Measurements from ENCODE around the gene FAT1.

GRCh38 chr4:186621959-186622553 lies 101.6 kb downstream of the FAT1 start:
- TF ChIP-seq POLR2A (IDR thresholded peaks at IDR 0.05) (no peak), POLR2AphosphoS5 (IDR thresholded peaks at IDR 0.05) (no peak), CTCF (IDR thresholded peaks at IDR 0.05) (no peak), EP300 (IDR thresholded peaks at IDR 0.05) (no peak)
